Left ventricle myocardium inferior (tissue), 1 donor: ENCODE data around the gene ACR. TPM values are rescaled to one million over a fixed set of nuclear protein-coding genes. Genes with fewer than 3 reads are reported as not detected.

ENCODE experiments used
- DNase-seq: peaks from one replicate; pipeline ENCODE4 v3.0.0-alpha.2; 2020
- H3K27ac ChIP-seq: fragments of 200-600 bp; replicated peaks from 2 replicates; pipeline ENCODE4 v1.8.0; 2021
- H3K27me3 ChIP-seq: fragments of 200-600 bp; 2 replicates; pipeline ENCODE4 v1.8.0; 2021; ENCODE audit warnings: low read depth
- H3K36me3 ChIP-seq: fragments of 200-600 bp; 2 replicates; pipeline ENCODE4 v1.8.0; 2021
- H3K4me1 ChIP-seq: fragments of 200-600 bp; 2 replicates; pipeline ENCODE4 v1.8.0; 2021
- H3K4me3 ChIP-seq: fragments of 200-600 bp; 2 replicates; pipeline ENCODE4 v1.8.0; 2021; ENCODE audit warnings: mild to moderate bottlenecking, moderate library complexity
- H3K9me3 ChIP-seq: fragments of 200-600 bp; replicated peaks from 2 replicates; pipeline ENCODE4 v1.8.0; 2021
- intact Hi-C: fragments of 100-400 bp; cut with micrococcal nuclease; formaldehyde crosslinking; loops from one replicate; pipeline ENCODE4 v1.11.0; 2022
- total RNA-seq: library from RNA; stranded (reverse); fragmentation: NEBNext Ultra II Directional; extraction: Animal tissue kit (Norgen Biotek cat#: 25700); gene quantifications from one replicate; pipeline ENCODE4 v1.2.1, GENCODE V29; 2021
- TF ChIP-seq, protein P1 (sequence below): fragments of 200-600 bp; IDR thresholded peaks from 2 replicates; pipeline ENCODE4 v1.8.0; 2021; ENCODE audit warnings: antibody characterized with exemption, mild to moderate bottlenecking, borderline replicate concordance
- donor health status: DM: no; HTN: yes; CAD: no; lungs with severe emphysema.

ACR gene
- total RNA-seq, 1 donor from 2014 or later: 0.30 TPM

DNA sequence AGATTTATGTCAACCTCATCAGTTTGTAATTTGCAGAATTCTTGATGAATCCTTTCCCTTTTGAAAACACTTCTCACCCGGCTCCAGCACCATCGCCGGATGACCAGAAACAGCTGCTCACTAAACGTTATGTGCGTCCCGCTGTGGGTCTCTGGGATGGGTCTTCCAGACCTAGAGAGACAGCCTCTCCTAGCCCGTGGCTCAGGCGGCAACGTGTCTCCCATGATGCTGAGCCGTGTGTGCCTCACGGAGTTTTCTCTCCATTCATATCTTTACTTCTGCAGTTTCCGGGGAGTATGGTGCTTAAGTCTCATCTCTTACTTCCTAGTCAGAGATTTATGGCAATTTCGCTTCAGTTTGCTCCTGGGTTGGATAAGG lies 25.0 kb upstream of the ACR start:
- H3K36me3 ChIP-seq: peaks cover 17% of the 10 kb centered on the region
- TF ChIP-seq, protein P1, sequence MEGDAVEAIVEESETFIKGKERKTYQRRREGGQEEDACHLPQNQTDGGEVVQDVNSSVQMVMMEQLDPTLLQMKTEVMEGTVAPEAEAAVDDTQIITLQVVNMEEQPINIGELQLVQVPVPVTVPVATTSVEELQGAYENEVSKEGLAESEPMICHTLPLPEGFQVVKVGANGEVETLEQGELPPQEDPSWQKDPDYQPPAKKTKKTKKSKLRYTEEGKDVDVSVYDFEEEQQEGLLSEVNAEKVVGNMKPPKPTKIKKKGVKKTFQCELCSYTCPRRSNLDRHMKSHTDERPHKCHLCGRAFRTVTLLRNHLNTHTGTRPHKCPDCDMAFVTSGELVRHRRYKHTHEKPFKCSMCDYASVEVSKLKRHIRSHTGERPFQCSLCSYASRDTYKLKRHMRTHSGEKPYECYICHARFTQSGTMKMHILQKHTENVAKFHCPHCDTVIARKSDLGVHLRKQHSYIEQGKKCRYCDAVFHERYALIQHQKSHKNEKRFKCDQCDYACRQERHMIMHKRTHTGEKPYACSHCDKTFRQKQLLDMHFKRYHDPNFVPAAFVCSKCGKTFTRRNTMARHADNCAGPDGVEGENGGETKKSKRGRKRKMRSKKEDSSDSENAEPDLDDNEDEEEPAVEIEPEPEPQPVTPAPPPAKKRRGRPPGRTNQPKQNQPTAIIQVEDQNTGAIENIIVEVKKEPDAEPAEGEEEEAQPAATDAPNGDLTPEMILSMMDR: no peak
- intact Hi-C loops: no loop called here

DNA sequence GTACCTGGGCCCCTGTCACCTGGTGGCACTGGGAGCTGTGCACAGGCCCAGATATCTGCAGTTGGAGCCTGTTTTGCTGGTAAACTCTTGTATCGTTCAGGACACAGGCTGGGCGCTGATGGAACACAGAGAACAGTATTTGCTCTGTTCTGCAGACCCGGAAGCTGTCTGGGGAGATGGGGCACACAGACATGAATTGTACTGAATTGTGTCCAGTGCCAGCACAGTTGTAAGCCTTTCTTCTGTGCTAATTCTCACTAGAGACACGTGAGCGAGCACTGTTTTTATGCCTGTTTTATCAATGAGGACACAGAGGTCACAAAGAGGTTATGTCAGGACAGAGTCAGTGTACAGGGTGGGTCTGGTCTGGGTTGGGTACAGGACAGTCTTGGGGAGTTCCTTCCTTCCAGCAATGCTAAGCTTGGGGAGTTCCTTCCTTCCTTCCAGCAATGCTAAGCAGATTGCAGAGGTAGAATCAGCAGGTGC lies 24.4 kb upstream of the ACR start:
- peaks cover 17% of the 10 kb centered on the region for H3K36me3 ChIP-seq
- peak; percentile 15 for DNase-seq
- H3K27me3 ChIP-seq: no peaks in the 10 kb centered on the region
- no peaks in the 10 kb centered on the region for H3K9me3 ChIP-seq
- intact Hi-C loops: no loop called here
- H3K4me3 ChIP-seq: no peak overlapping the region
- H3K4me1 ChIP-seq: peaks cover 66% of the 10 kb centered on the region
- TF ChIP-seq, protein P1: no peak
- H3K27ac ChIP-seq: peak overlapping the region; percentile 76

More for the DNA sequence above, 25.0 kb upstream of the ACR start:
- no peaks in the 10 kb centered on the region for H3K9me3 ChIP-seq
- no peak overlapping the region for H3K4me3 ChIP-seq
- H3K27ac ChIP-seq: peak overlapping the region; percentile 76
- no peaks in the 10 kb centered on the region for H3K27me3 ChIP-seq
- peaks cover 66% of the 10 kb centered on the region for H3K4me1 ChIP-seq
- DNase-seq: peak; percentile 10

DNA sequence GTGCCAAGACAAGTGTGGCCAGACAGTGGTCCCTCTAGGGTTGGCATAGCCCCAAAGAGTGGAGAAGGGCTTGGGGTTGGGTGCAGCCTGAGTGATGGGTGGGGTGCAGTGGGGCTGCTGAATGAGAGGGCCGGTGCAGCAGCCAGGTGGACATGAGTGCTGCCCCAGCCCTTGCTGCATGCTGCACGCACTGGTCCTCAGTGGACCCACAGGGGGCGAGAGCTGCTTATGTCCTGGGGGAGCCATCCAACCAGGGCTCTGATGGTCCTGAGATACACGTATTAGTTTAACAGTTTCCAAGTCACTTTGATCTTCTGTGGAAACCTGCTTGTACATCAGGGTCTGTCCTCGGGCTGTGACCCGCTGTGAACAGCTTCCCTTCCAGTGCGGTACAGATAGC lies 23.9 kb upstream of the ACR start:
- Histone ChIP-seq H3K4me3 (no peak overlapping the region), H3K27ac (peak overlapping the region; percentile 76), H3K27me3 (peaks cover 1% of the 10 kb centered on the region), H3K4me1 (peaks cover 62% of the 10 kb centered on the region), H3K9me3 (no peaks in the 10 kb centered on the region), H3K36me3 (peaks cover 17% of the 10 kb centered on the region)
- TF ChIP-seq, protein P1: no peak
- DNase-seq: peak; percentile 15
- intact Hi-C loops: no loop called here

DNA sequence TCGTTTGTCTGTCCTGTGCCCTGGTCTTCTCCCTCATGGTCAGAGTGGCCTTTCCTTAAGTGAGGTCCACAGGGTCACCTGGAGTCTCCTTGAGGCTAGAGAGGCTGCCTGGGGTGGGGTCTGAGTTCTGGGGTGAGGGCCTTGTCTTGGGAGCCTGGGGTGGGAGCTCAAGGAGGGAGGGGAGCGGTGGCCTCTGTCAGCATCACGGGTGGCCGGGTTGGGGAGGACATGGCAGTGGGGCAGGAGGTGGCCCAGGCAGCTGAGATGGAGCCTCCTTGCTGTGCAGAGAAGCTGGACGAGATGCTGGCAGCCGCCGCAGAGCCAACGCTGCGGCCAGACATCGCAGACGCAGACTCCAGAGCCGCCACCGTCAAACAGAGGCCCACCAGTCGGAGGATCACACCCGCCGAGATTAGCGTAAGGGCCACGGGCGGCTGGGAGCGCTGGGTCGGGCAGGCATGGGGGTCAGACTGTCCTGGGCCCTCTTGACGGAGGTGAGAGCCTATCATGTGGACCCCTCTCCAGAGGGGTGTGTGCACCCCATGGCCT lies 23.3 kb upstream of the ACR start:
- intact Hi-C loops: no loop called here
- DNase-seq: peak; percentile 10
- Histone ChIP-seq H3K4me1 (peaks cover 57% of the 10 kb centered on the region), H3K36me3 (peaks cover 11% of the 10 kb centered on the region), H3K4me3 (no peak overlapping the region), H3K9me3 (no peaks in the 10 kb centered on the region), H3K27ac (peak overlapping the region; percentile 76), H3K27me3 (peaks cover 7% of the 10 kb centered on the region)
- TF ChIP-seq, protein P1: no peak

DNA sequence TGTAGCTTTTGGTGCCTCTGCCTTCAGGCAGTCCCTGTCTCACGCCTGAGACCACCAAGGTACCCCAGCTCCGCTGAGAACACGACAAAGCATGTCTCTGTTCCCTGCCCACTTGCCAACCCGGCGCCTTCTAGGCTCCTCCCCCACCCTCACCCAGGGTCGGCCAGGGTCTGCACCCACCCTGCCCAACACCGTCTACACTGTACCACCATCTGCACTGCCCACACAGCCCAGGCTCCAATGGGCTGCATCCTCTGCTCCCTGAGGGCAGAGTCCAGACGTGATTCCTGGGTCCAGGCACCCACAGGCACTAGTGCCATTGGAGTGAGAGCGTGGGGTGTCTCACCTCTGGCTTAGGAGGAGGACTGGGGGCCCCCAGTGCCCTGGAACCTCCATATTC lies 22.8 kb upstream of the ACR start:
- peaks cover 56% of the 10 kb centered on the region for H3K4me1 ChIP-seq
- intact Hi-C loops: no loop called here
- peaks cover 12% of the 10 kb centered on the region for H3K27me3 ChIP-seq
- no peak overlapping the region for H3K4me3 ChIP-seq
- TF ChIP-seq, protein P1: no peak
- peaks cover 9% of the 10 kb centered on the region for H3K36me3 ChIP-seq
- H3K9me3 ChIP-seq: no peaks in the 10 kb centered on the region
- peak overlapping the region; percentile 76 for H3K27ac ChIP-seq
- no peak for DNase-seq
